SK-N-SH (cell line): ENCODE results near the gene CNTNAP1. TPM values are rescaled to one million over a fixed set of nuclear protein-coding genes. Genes with fewer than 3 reads are reported as not detected.

Source experiments
- CTCF ChIA-PET: fragments of 300-600, 350-600 bp; formaldehyde crosslinking; extraction: SDS; loops from one replicate; lab custom pipeline; 2021; lab: Yijun Ruan, JAX
- POLR2A ChIA-PET: fragments of 350-600 bp; sonication (Branson Sonifier 250); formaldehyde crosslinking; extraction: SDS; loops from one replicate; lab custom pipeline; 2020; ENCODE audit warnings: antibody characterized with exemption, inconsistent platforms; lab: Yijun Ruan, JAX
- DNase-seq: peaks from one replicate; pipeline ENCODE4 v3.0.0; 2012
- H2AFZ ChIP-seq: fragments of 200-600 bp; sonication (generic); 2 replicates; pipeline ENCODE4 v1.8.1; 2016; ENCODE audit warnings: antibody characterized with exemption, mild to moderate bottlenecking, low read depth
- H3F3A ChIP-seq: fragments of 200-600 bp; sonication (generic); replicated peaks from 2 replicates; pipeline ENCODE3; 2016; ENCODE audit warnings: antibody characterized with exemption, mild to moderate bottlenecking; ENCODE audit not compliant: insufficient read depth
- H3K27ac ChIP-seq, 2 experiments: fragments of 200-500 bp in 1 of 2; fragments of 200-600 bp in 1 of 2; sonication (Bioruptor generic) in 1 of 2; sonication (generic), shearing (Covaris generic) in 1 of 2; 2 replicates each; pipeline versions ENCODE4 v1.5.1 to v1.6.1; 2014 to 2016; ENCODE audit warnings: low read depth in 2 of 2, inconsistent platforms in 1 of 2, low read length in 1 of 2, mild to moderate bottlenecking in 1 of 2, mixed read lengths in 1 of 2
- H3K27me3 ChIP-seq: fragments of 200-600 bp; sonication (generic), shearing (Covaris generic); 2 replicates; pipeline ENCODE4 v1.6.1; 2016; ENCODE audit warnings: mixed run types; ENCODE audit not compliant: insufficient read depth
- H3K36me3 ChIP-seq, 2 experiments: fragments of 200-500 bp in 1 of 2; fragments of 200-600 bp in 1 of 2; sonication (Bioruptor generic) in 1 of 2; sonication (generic) in 1 of 2; replicated peaks in 1 of 2; 2 replicates each; pipeline versions ENCODE3 to v1.5.1; 2014 to 2016; ENCODE audit warnings: low read length in 1 of 2, mild to moderate bottlenecking in 1 of 2; ENCODE audit not compliant: insufficient read depth in 2 of 2, control insufficient read depth in 1 of 2
- H3K4me1 ChIP-seq, 2 experiments: fragments of 200-500 bp in 1 of 2; fragments of 200-600 bp in 1 of 2; sonication (Bioruptor generic) in 1 of 2; sonication (generic), shearing (Covaris generic) in 1 of 2; 2 replicates each; pipeline versions ENCODE4 v1.5.1 to v1.6.1; 2014 to 2016; ENCODE audit warnings: low read depth in 1 of 2, low read length in 1 of 2, mixed run types in 1 of 2; ENCODE audit not compliant: insufficient read depth in 2 of 2, control insufficient read depth in 1 of 2
- H3K4me2 ChIP-seq: fragments of 200-600 bp; sonication (generic), shearing (Covaris generic); 2 replicates; pipeline ENCODE4 v1.6.1; 2017; ENCODE audit warnings: mixed run types
- H3K4me3 ChIP-seq, 2 experiments: fragments of 200-500 bp in 1 of 2; fragments of 200-600 bp in 1 of 2; sonication (Bioruptor generic) in 1 of 2; sonication (generic), shearing (Covaris generic) in 1 of 2; 2 replicates each; pipeline versions ENCODE4 v1.5.1 to v1.8.1; 2014 to 2016; ENCODE audit warnings: low read depth in 2 of 2, inconsistent platforms in 1 of 2, low read length in 1 of 2, mild to moderate bottlenecking in 1 of 2, mixed read lengths in 1 of 2, moderate library complexity in 1 of 2
- H3K79me2 ChIP-seq: fragments of 200-600 bp; sonication (generic); 2 replicates; pipeline ENCODE4 v1.8.1; 2017; ENCODE audit warnings: mild to moderate bottlenecking; ENCODE audit not compliant: insufficient read depth
- H3K9ac ChIP-seq: fragments of 200-600 bp; sonication (generic); 2 replicates; pipeline ENCODE4 v1.6.1; 2017; ENCODE audit warnings: mixed run types
- H3K9me2 ChIP-seq: fragments of 200-600 bp; sonication (generic); 2 replicates; pipeline ENCODE4 v1.6.1; 2017; ENCODE audit warnings: mixed run types
- H3K9me3 ChIP-seq: fragments of 200-600 bp; sonication (generic); 2 replicates; pipeline ENCODE4 v1.6.1; 2017; ENCODE audit warnings: mixed run types, mild to moderate bottlenecking, moderate library complexity
- H4K20me1 ChIP-seq: fragments of 200-600 bp; sonication (generic); 2 replicates; pipeline ENCODE4 v1.6.1; 2017; ENCODE audit warnings: mild to moderate bottlenecking, mixed run types; ENCODE audit not compliant: insufficient read depth
- CHD2 ChIP-seq: fragments of 150-350 bp; IDR thresholded peaks from 2 replicates; pipeline ENCODE4 v1.6.1; 2018; ENCODE audit warnings: low read length; ENCODE audit not compliant: partially characterized antibody
- ELF1 ChIP-seq: IDR thresholded peaks from 2 replicates; pipeline ENCODE4 v1.4.0; 2012
- FOSL2 ChIP-seq: IDR thresholded peaks from 2 replicates; pipeline ENCODE4 v1.4.0; 2012; ENCODE audit warnings: low read depth, mild to moderate bottlenecking, moderate library complexity, borderline replicate concordance
- FOXM1 ChIP-seq: IDR thresholded peaks from 2 replicates; pipeline ENCODE4 v1.4.0; 2012; ENCODE audit warnings: low read depth, mild to moderate bottlenecking
- JUND ChIP-seq: IDR thresholded peaks from 2 replicates; pipeline ENCODE4 v1.4.0; 2012
- MEF2A ChIP-seq: IDR thresholded peaks from 2 replicates; pipeline ENCODE4 v1.4.0; 2012; ENCODE audit warnings: low read depth, borderline replicate concordance
- MXI1 ChIP-seq: IDR thresholded peaks from 2 replicates; pipeline ENCODE4 v1.6.1; 2012; ENCODE audit warnings: mild to moderate bottlenecking, low read depth, low read length, improper control_type of control experiment
- NFIC ChIP-seq: IDR thresholded peaks from 2 replicates; pipeline ENCODE4 v1.4.0; 2012; ENCODE audit warnings: borderline replicate concordance
- NRF1 ChIP-seq: IDR thresholded peaks from 2 replicates; pipeline ENCODE4 v1.6.1; 2012; ENCODE audit warnings: low read depth, mild to moderate bottlenecking, low read length
- RAD21 ChIP-seq: IDR thresholded peaks from 2 replicates; pipeline ENCODE4 v1.6.1; 2012; ENCODE audit warnings: mild to moderate bottlenecking, low read length
- RCOR1 ChIP-seq: fragments of 150-350 bp; IDR thresholded peaks from 2 replicates; pipeline ENCODE4 v1.6.1; 2017; ENCODE audit warnings: antibody characterized with exemption, low read length
- SIN3A ChIP-seq: IDR thresholded peaks from 2 replicates; pipeline ENCODE4 v1.6.1; 2012; ENCODE audit warnings: low read depth, mild to moderate bottlenecking, low read length, moderate library complexity, borderline replicate concordance
- TAF1 ChIP-seq: IDR thresholded peaks from 2 replicates; pipeline ENCODE4 v1.6.1; 2012; ENCODE audit warnings: low read depth, mild to moderate bottlenecking, low read length, moderate library complexity, borderline replicate concordance
- TEAD4 ChIP-seq: IDR thresholded peaks from 2 replicates; pipeline ENCODE4 v1.4.0; 2012; ENCODE audit warnings: mild to moderate bottlenecking, borderline replicate concordance; ENCODE audit not compliant: insufficient read depth
- WGBS: methylation state at CpG from one replicate; pipeline ENCODE4 v1.1.6; 2017; ENCODE audit warnings: low lambda C conversion rate; 5-methylcytosine and 5-hydroxymethylcytosine counted together
- polyA plus RNA-seq, 3 experiments: library from polyadenylated mRNA; depleted of rRNA; stranded (reverse); fragments of >200 nt; gene quantifications; 2 replicates each; pipeline ENCODE4 v1.2.3, GENCODE V29; 2012
- TF ChIP-seq, protein P1 (sequence below): IDR thresholded peaks from 2 replicates; pipeline ENCODE4 v1.4.0; 2012; ENCODE audit warnings: low read depth
- TF ChIP-seq, protein P2 (sequence below): fragments of 150-350 bp; IDR thresholded peaks from 2 replicates; pipeline ENCODE4 v1.6.1; 2016; ENCODE audit warnings: mild to moderate bottlenecking, low read depth, low read length
- TF ChIP-seq, protein P3 (sequence below): IDR thresholded peaks from 2 replicates; pipeline ENCODE4 v1.6.1; 2012; ENCODE audit warnings: mild to moderate bottlenecking, low read depth, low read length, moderate library complexity
- TF ChIP-seq, protein P4 (sequence below): IDR thresholded peaks from 2 replicates; pipeline ENCODE4; 2012
- TF ChIP-seq, protein P5 (sequence below): IDR thresholded peaks from 2 replicates; pipeline ENCODE4 v1.4.0; 2012; ENCODE audit warnings: low read depth, borderline replicate concordance

Gene CNTNAP1
- polyA plus RNA-seq, 1 of the 3 experiments (the other 2 are of a cell fraction) = 92.7 TPM

DNA sequence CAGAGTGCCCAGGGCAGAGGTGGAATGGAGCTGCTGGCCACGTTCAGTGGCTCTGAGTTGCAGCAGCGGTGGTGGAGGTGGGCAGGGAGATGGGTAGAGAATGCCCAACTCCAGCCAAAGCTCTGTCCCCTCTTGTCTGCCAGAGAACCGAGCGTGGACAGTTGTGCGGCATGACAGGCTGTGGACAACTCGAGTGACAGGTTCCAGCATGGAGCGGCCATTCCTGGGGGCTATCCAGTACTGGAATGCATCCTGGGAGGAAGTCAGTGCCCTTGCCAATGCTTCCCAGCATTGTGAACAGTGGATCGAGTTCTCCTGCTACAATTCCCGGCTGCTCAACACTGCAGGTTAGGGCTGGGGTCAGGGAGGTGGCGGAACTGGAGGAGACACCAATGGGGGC lies 8.3 kb downstream of the CNTNAP1 start (continued):
- TF ChIP-seq RCOR1 = no peak
- TF ChIP-seq, protein P1, sequence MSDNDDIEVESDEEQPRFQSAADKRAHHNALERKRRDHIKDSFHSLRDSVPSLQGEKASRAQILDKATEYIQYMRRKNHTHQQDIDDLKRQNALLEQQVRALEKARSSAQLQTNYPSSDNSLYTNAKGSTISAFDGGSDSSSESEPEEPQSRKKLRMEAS = no peak

DNA sequence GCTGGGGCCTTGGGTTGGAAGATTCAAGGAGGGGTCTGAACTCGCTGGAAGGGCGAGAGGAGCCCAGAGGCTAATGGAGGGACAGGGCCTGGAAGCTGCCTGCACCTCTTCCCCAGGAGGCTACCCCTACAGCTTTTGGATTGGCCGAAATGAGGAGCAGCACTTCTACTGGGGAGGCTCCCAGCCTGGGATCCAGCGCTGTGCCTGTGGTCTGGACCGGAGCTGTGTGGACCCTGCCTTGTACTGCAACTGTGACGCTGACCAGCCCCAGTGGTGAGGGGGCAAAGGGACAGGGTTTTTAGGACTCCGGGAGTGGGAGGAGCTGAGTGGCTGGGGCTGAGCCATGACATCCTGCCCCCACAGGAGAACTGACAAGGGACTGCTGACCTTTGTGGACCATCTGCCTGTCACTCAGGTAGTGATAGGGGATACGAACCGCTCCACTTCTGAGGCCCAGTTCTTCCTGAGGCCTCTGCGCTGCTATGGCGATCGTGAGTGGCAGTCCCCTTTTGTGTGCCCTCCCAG lies 8.8 kb downstream of the CNTNAP1 start:
- H3K4me2 ChIP-seq = no peak overlapping the region
- no peak overlapping the region for H3K9ac ChIP-seq
- no peak overlapping the region for H3K27ac ChIP-seq
- no peaks in the 10 kb centered on the region for H3F3A ChIP-seq
- TF ChIP-seq NRF1 = no peak
- no peak for TF ChIP-seq TAF1
- no peak for TF ChIP-seq MXI1
- no peak for TF ChIP-seq ELF1
- TF ChIP-seq, protein P2, sequence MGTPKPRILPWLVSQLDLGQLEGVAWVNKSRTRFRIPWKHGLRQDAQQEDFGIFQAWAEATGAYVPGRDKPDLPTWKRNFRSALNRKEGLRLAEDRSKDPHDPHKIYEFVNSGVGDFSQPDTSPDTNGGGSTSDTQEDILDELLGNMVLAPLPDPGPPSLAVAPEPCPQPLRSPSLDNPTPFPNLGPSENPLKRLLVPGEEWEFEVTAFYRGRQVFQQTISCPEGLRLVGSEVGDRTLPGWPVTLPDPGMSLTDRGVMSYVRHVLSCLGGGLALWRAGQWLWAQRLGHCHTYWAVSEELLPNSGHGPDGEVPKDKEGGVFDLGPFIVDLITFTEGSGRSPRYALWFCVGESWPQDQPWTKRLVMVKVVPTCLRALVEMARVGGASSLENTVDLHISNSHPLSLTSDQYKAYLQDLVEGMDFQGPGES = no peak
- TF ChIP-seq, protein P3, sequence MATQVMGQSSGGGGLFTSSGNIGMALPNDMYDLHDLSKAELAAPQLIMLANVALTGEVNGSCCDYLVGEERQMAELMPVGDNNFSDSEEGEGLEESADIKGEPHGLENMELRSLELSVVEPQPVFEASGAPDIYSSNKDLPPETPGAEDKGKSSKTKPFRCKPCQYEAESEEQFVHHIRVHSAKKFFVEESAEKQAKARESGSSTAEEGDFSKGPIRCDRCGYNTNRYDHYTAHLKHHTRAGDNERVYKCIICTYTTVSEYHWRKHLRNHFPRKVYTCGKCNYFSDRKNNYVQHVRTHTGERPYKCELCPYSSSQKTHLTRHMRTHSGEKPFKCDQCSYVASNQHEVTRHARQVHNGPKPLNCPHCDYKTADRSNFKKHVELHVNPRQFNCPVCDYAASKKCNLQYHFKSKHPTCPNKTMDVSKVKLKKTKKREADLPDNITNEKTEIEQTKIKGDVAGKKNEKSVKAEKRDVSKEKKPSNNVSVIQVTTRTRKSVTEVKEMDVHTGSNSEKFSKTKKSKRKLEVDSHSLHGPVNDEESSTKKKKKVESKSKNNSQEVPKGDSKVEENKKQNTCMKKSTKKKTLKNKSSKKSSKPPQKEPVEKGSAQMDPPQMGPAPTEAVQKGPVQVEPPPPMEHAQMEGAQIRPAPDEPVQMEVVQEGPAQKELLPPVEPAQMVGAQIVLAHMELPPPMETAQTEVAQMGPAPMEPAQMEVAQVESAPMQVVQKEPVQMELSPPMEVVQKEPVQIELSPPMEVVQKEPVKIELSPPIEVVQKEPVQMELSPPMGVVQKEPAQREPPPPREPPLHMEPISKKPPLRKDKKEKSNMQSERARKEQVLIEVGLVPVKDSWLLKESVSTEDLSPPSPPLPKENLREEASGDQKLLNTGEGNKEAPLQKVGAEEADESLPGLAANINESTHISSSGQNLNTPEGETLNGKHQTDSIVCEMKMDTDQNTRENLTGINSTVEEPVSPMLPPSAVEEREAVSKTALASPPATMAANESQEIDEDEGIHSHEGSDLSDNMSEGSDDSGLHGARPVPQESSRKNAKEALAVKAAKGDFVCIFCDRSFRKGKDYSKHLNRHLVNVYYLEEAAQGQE = no peak
- TF ChIP-seq RAD21 = no peak
- no peak for TF ChIP-seq JUND
- TF ChIP-seq, protein P4, sequence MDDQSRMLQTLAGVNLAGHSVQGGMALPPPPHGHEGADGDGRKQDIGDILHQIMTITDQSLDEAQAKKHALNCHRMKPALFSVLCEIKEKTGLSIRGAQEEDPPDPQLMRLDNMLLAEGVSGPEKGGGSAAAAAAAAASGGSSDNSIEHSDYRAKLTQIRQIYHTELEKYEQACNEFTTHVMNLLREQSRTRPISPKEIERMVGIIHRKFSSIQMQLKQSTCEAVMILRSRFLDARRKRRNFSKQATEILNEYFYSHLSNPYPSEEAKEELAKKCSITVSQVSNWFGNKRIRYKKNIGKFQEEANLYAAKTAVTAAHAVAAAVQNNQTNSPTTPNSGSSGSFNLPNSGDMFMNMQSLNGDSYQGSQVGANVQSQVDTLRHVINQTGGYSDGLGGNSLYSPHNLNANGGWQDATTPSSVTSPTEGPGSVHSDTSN = no peak
- no peak for TF ChIP-seq CHD2
- TF ChIP-seq FOXM1 = no peak
- no peak for TF ChIP-seq TEAD4
- no peak for TF ChIP-seq MEF2A
- TF ChIP-seq, protein P5, sequence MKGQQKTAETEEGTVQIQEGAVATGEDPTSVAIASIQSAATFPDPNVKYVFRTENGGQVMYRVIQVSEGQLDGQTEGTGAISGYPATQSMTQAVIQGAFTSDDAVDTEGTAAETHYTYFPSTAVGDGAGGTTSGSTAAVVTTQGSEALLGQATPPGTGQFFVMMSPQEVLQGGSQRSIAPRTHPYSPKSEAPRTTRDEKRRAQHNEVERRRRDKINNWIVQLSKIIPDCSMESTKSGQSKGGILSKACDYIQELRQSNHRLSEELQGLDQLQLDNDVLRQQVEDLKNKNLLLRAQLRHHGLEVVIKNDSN = no peak
- no peak for TF ChIP-seq FOSL2
- TF ChIP-seq SIN3A = no peak
- TF ChIP-seq NFIC = no peak
- TF ChIP-seq, all 33 proteins: peak for 0
- WGBS = 100% methylated on average over 2 of the region's 12 CpGs
- H3K9me3 ChIP-seq = no peaks in the 10 kb centered on the region
- POLR2A ChIA-PET = interaction anchor here (1.1 kb wide), 1 partner anchor 8 kb away, joined by 4 read pairs; the partner anchor contains the start of gene CNTNAP1
- no peaks in the 10 kb centered on the region for H3K9me2 ChIP-seq
- DNase-seq = peak; percentile 14
- H4K20me1 ChIP-seq = no peaks in the 10 kb centered on the region
- no peak overlapping the region for H3K4me3 ChIP-seq
- peaks cover 12 to 58% of the 10 kb centered on the region in 2 experiments for H3K36me3 ChIP-seq
- CTCF ChIA-PET = interaction anchor here (1.1 to 6.0 kb wide), 3 partner anchors 10 to 121 kb away, joined by 3 to 24 read pairs (median 5); partner anchors contain the start of genes CCR10 and PSMC3IP
- H2AFZ ChIP-seq = no peak overlapping the region
- no peaks in the 10 kb centered on the region for H3K79me2 ChIP-seq
- H3K27me3 ChIP-seq = no peaks in the 10 kb centered on the region
- H3K4me1 ChIP-seq = peaks cover 0 to 2% of the 10 kb centered on the region in 2 experiments; a peak in 1 of 4 replicates
